ENCODE measurements around the gene SMYD3.
A peak's percentile ranks its signal among the peaks of the same experiment; 100 is the strongest.

SMYD3 gene

DNA sequence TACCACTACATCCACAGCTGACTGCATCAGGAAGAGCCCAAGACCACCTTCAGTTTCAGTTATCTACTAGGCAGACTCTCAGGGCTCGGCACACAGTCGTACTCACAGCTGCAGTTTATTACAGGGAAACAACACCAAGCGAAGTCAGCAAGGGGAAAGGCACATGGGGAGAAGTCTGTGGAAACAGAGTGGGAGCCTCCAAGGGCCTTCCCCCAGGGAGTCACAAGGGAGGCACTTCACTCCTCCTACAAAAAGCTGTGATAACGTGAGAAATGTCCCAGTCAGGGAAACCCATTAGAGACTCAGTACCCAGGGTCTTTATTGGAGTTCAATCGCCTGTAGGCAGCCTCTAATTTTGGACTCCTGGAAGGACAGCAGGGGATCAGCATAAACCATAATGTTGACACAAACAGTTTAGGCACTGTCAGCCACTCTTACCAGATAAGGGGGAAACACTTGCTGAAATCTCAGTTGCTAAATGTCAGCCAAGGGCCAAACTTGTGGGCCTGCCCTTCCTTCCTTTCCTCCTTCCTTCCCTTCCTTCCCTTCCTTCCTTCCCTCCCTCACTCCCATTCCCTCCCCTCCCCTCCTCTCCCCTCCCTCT, 444.0 kb downstream of the SMYD3 start:
- no peak overlapping the region for H3K4me3 ChIP-seq (ENCODE audit: low read depth, low read length)
- DNase-seq (ENCODE audit: low read depth), result no peak
- TF ChIP-seq, protein P1, sequence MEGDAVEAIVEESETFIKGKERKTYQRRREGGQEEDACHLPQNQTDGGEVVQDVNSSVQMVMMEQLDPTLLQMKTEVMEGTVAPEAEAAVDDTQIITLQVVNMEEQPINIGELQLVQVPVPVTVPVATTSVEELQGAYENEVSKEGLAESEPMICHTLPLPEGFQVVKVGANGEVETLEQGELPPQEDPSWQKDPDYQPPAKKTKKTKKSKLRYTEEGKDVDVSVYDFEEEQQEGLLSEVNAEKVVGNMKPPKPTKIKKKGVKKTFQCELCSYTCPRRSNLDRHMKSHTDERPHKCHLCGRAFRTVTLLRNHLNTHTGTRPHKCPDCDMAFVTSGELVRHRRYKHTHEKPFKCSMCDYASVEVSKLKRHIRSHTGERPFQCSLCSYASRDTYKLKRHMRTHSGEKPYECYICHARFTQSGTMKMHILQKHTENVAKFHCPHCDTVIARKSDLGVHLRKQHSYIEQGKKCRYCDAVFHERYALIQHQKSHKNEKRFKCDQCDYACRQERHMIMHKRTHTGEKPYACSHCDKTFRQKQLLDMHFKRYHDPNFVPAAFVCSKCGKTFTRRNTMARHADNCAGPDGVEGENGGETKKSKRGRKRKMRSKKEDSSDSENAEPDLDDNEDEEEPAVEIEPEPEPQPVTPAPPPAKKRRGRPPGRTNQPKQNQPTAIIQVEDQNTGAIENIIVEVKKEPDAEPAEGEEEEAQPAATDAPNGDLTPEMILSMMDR (conservative IDR thresholded peaks at IDR 0.05; ENCODE audit: low read depth, low read length), result no peak

DNA sequence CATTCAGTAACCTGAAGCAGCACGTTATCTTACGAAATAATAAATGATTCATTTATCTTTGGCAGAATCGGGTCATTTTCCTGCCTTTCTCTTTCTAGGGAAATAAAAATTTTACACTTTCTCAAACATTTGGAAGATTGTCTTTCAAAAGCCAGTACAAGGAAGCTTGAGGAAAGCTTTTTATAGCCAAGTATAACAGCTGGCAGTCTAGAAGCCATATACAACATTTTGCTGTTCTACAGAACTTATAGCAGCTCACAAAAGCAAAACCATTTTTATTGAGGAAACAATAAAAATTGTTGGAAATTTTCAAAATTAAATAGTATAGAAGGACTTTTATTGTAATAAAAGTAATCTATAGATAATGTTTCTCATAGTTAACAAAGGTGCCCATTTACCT, 448.6 kb downstream of the SMYD3 start:
- H3K4me3 ChIP-seq (ENCODE audit: low read depth, low read length), result no peak overlapping the region
- TF ChIP-seq, protein P1 (conservative IDR thresholded peaks at IDR 0.05; ENCODE audit: low read depth, low read length), result no peak
- no peak for DNase-seq (ENCODE audit: low read depth)

DNA sequence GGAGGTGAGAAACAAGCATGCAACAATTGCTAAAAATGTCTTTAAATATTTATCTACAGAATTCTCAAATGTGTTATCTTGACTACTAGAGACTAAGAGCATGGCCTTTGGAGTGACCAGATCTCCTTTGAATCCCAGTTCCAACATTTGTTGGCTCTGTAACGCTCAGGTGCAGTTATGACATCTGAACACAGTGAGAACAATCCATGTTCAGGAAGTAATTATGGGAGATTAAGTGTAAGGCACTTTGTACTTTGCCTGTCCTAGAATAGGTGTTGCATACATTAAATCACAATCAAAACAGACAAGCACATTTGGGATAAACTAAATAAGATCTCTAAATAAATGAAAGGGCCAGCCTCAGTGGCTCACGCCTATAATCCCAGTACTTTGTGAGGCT, 454.5 kb downstream of the SMYD3 start:
- no peak overlapping the region for H3K4me3 ChIP-seq (ENCODE audit: low read depth, low read length)
- DNase-seq (ENCODE audit: low read depth), result no peak
- TF ChIP-seq, protein P1 (conservative IDR thresholded peaks at IDR 0.05; ENCODE audit: low read depth, low read length), result no peak

DNA sequence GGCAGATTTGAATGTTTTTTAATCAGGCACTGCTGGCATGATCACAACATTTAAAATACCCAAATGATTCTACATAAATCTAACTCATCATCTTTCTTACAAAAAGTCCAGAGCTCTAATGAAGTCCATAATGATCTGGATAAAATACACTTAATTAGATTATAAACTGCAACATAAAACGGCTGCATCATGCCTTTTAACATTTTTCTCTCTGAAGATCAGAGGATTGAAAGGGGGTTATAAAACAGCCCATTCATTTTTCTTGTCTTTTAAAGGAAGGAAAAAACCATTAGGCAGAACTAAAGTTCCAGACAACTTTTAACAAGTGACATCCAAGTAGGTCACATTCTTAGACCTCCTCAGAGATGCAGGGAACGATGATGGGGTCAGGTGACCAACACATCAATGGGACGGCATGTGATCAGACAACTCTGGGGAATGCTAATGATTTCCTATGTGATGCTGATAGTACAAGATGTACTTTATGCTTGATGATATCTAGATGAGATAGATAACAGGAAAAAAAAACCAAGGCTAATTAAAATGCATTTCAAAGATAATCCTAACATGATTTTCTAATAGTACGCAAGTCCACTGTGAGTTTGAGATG, 455.1 kb downstream of the SMYD3 start:
- TF ChIP-seq, protein P1 (conservative IDR thresholded peaks at IDR 0.05; ENCODE audit: low read depth, low read length), result no peak
- no peak overlapping the region for H3K4me3 ChIP-seq (ENCODE audit: low read depth, low read length)
- DNase-seq (ENCODE audit: low read depth), result peak; percentile 31

DNA sequence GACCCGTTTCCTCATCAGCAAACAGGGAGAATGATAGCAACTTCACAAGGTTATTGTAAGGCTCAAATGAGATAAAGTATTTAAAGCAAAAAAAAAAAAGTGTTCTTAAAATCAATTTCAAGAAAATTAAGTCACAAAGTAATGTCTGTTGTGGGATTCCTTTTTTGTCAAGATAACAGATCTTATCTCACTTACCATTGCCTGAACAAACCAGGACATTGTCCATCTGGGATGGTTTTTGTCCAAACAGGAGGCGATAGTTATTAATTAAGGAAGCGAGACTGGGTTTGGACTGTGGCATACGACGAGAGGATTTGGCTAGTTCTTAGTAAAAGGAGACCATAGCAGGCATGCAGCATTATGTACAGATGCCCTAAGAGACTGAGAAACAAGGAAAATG, 458.4 kb downstream of the SMYD3 start:
- TF ChIP-seq, protein P1 (conservative IDR thresholded peaks at IDR 0.05; ENCODE audit: low read depth, low read length), result no peak
- H3K4me3 ChIP-seq (ENCODE audit: low read depth, low read length), result no peak overlapping the region

DNA sequence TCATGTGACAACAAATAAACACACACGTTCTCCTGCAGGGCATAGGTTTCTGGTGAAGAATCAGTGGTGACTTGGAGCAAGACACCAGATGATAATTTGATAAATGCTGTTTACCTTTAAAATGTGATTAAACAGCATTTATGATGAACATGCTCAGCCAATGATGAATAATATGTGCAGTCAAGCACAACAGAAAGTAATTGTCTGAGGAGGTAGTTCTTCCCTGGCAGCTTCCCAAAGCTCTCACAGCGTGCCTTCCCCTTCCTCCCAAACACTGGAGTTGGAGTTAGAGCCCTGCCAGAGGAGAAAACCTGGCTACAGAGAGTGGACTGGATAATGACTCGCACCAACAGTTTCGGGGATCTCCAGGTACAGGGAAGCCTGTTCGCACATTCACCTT, 463.5 kb downstream of the SMYD3 start:
- TF ChIP-seq, protein P1 (conservative IDR thresholded peaks at IDR 0.05; ENCODE audit: low read depth, low read length), result no peak
- no peak overlapping the region for H3K4me3 ChIP-seq (ENCODE audit: low read depth, low read length)
- DNase-seq (ENCODE audit: low read depth), result peak; percentile 24

More for the DNA sequence above, 458.4 kb downstream of the SMYD3 start:
- no peak for DNase-seq (ENCODE audit: low read depth)

DNA sequence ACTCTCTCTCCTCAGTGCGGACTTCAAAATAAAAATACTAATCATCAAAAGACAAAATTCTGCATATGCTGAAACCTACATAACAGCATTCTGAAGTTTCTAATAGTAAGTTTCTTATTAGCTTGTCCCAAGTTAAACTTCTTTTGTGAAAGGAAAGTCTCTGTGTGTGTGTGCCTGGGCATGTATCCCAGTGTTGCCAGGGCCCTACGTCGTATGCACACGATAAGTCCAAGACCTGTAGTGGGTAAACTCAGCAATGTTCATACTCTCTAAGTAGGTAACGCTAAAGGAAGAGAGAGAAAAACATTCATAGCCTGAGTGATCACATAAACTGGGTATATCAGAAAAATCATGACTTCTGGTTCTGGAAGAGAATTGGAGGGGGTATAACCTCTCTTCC, 465.7 kb downstream of the SMYD3 start:
- DNase-seq (ENCODE audit: low read depth), result no peak
- H3K4me3 ChIP-seq (ENCODE audit: low read depth, low read length), result no peak overlapping the region
- TF ChIP-seq, protein P1 (conservative IDR thresholded peaks at IDR 0.05; ENCODE audit: low read depth, low read length), result no peak
